DOHH2 (cell line): ENCODE results near the gene CIAO2B.

Experiments used
- H3F3A ChIP-seq: fragments of 200-600 bp; sonication (generic), shearing (Covaris generic); 2 replicates; pipeline ENCODE4 v1.6.0; 2016; ENCODE audit warnings: antibody characterized with exemption, mild to moderate bottlenecking; ENCODE audit not compliant: control insufficient read depth, insufficient read depth
- H3K27ac ChIP-seq: fragments of 200-600 bp; sonication (generic); 2 replicates; pipeline ENCODE4 v1.5.1; 2014; ENCODE audit warnings: low read depth, mild to moderate bottlenecking, low read length, moderate library complexity
- H3K27me3 ChIP-seq: fragments of 200-600 bp; sonication (generic); 2 replicates; pipeline ENCODE4 v1.6.1; 2014; ENCODE audit warnings: mild to moderate bottlenecking, low read length, mixed read lengths; ENCODE audit not compliant: control insufficient read depth
- H3K36me3 ChIP-seq: fragments of 200-600 bp; sonication (generic); 2 replicates; pipeline ENCODE4 v1.6.1; 2014; ENCODE audit warnings: mild to moderate bottlenecking, low read length, moderate library complexity, mixed read lengths; ENCODE audit not compliant: control insufficient read depth
- H3K4me1 ChIP-seq: fragments of 200-600 bp; sonication (generic); 2 replicates; pipeline ENCODE4 v1.6.1; 2014; ENCODE audit warnings: mild to moderate bottlenecking, low read length, mixed read lengths; ENCODE audit not compliant: control insufficient read depth
- H3K4me2 ChIP-seq: fragments of 200-600 bp; sonication (generic); 2 replicates; pipeline ENCODE4 v1.6.0; 2014; ENCODE audit warnings: mild to moderate bottlenecking, low read length, moderate library complexity
- H3K4me3 ChIP-seq: fragments of 200-600 bp; sonication (generic); 2 replicates; pipeline ENCODE4 v1.5.1; 2014; ENCODE audit warnings: mild to moderate bottlenecking, low read length, mixed read lengths
- H3K79me2 ChIP-seq: fragments of 200-600 bp; sonication (generic); 2 replicates; pipeline ENCODE4 v1.6.1; 2014; ENCODE audit warnings: mild to moderate bottlenecking, low read length, mixed read lengths; ENCODE audit not compliant: control insufficient read depth
- H3K9me2 ChIP-seq: fragments of 200-600 bp; sonication (generic); replicated peaks from 2 replicates; pipeline ENCODE4 v1.6.1; 2014; ENCODE audit warnings: mild to moderate bottlenecking, low read length, mixed read lengths; ENCODE audit not compliant: control insufficient read depth
- H3K9me3 ChIP-seq: fragments of 200-600 bp; sonication (generic); 2 replicates; pipeline ENCODE4 v1.6.1; 2014; ENCODE audit warnings: antibody characterized with exemption, low read length, mixed read lengths; ENCODE audit not compliant: control insufficient read depth, insufficient read depth
- H4K20me1 ChIP-seq: fragments of 200-600 bp; sonication (generic); 2 replicates; pipeline ENCODE4 v1.6.0; 2014; ENCODE audit warnings: low read depth, mild to moderate bottlenecking, antibody characterized with exemption, low read length, moderate library complexity; ENCODE audit not compliant: control insufficient read depth, insufficient read depth
- EZH2phosphoT487 ChIP-seq: fragments of 200-600 bp; sonication (generic); IDR thresholded peaks from 2 replicates; pipeline ENCODE4 v1.6.1; 2017; ENCODE audit warnings: borderline replicate concordance, mild to moderate bottlenecking, antibody characterized with exemption, low read length, moderate library complexity, mixed read lengths
- TF ChIP-seq, protein P1 (sequence below): fragments of 200-600 bp; sonication (generic); IDR thresholded peaks from one replicate; pipeline ENCODE4 v1.5.1; 2014; ENCODE audit warnings: antibody characterized with exemption, mild to moderate bottlenecking, low read depth, low read length; ENCODE audit not compliant: poor library complexity, severe bottlenecking

The CIAO2B gene

GRCh38 chr16:66910175-66910940 lies 23.8 kb downstream of the CIAO2B start:
- Histone ChIP-seq H3K4me3 (no peak overlapping the region), H3K4me2 (no peak overlapping the region), H3K9me3 (no peaks in the 10 kb centered on the region), H3K4me1 (peaks cover 5% of the 10 kb centered on the region; the same call in 1 of the 2 replicates), H4K20me1 (no peaks in the 10 kb centered on the region), H3K9me2 (no peaks in the 10 kb centered on the region), H3F3A (no peaks in the 10 kb centered on the region), H3K36me3 (no peaks in the 10 kb centered on the region), H3K27me3 (peaks cover 7% of the 10 kb centered on the region), H3K79me2 (no peaks in the 10 kb centered on the region), H3K27ac (no peak overlapping the region)
- TF ChIP-seq EZH2phosphoT487, result no peak
- TF ChIP-seq, protein P1, sequence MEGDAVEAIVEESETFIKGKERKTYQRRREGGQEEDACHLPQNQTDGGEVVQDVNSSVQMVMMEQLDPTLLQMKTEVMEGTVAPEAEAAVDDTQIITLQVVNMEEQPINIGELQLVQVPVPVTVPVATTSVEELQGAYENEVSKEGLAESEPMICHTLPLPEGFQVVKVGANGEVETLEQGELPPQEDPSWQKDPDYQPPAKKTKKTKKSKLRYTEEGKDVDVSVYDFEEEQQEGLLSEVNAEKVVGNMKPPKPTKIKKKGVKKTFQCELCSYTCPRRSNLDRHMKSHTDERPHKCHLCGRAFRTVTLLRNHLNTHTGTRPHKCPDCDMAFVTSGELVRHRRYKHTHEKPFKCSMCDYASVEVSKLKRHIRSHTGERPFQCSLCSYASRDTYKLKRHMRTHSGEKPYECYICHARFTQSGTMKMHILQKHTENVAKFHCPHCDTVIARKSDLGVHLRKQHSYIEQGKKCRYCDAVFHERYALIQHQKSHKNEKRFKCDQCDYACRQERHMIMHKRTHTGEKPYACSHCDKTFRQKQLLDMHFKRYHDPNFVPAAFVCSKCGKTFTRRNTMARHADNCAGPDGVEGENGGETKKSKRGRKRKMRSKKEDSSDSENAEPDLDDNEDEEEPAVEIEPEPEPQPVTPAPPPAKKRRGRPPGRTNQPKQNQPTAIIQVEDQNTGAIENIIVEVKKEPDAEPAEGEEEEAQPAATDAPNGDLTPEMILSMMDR, result no peak

- Histone ChIP-seq H3K9me2 (no peaks in the 10 kb centered on the region), H3K4me3 (no peak overlapping the region), H3K27ac (no peak overlapping the region), H3K79me2 (no peaks in the 10 kb centered on the region), H3K4me1 (peaks cover 5% of the 10 kb centered on the region; the same call in 1 of the 2 replicates), H3K27me3 (peaks cover 7% of the 10 kb centered on the region), H3F3A (no peaks in the 10 kb centered on the region), H4K20me1 (no peaks in the 10 kb centered on the region), H3K4me2 (no peak overlapping the region), H3K36me3 (no peaks in the 10 kb centered on the region), H3K9me3 (no peaks in the 10 kb centered on the region)
- TF ChIP-seq, protein P1, result no peak
- TF ChIP-seq EZH2phosphoT487, result no peak
Observed at GRCh38 chr16:66908762-66909559, 25.2 kb downstream of the CIAO2B start.

- no peak overlapping the region for H3K4me2 ChIP-seq
- H3K4me3 ChIP-seq, result no peak overlapping the region
- H3F3A ChIP-seq, result no peaks in the 10 kb centered on the region
- H3K9me2 ChIP-seq, result no peaks in the 10 kb centered on the region
- H3K4me1 ChIP-seq, result peaks cover 5% of the 10 kb centered on the region; the same call in 1 of the 2 replicates
- peaks cover 7% of the 10 kb centered on the region for H3K27me3 ChIP-seq
- no peaks in the 10 kb centered on the region for H4K20me1 ChIP-seq
- H3K79me2 ChIP-seq, result no peaks in the 10 kb centered on the region
- TF ChIP-seq, protein P1, result no peak
- no peaks in the 10 kb centered on the region for H3K9me3 ChIP-seq
- no peak overlapping the region for H3K27ac ChIP-seq
- H3K36me3 ChIP-seq, result no peaks in the 10 kb centered on the region
Observed at GRCh38 chr16:66908116-66908515, 26.1 kb downstream of the CIAO2B start.
